ENCODE measurements around the gene SPDEF. TPM values are rescaled to one million over a fixed set of nuclear protein-coding genes. Genes with fewer than 3 reads are reported as not detected.

Gene SPDEF
- total RNA-seq, 4 donors from 2014 or later, result not detected

DNA sequence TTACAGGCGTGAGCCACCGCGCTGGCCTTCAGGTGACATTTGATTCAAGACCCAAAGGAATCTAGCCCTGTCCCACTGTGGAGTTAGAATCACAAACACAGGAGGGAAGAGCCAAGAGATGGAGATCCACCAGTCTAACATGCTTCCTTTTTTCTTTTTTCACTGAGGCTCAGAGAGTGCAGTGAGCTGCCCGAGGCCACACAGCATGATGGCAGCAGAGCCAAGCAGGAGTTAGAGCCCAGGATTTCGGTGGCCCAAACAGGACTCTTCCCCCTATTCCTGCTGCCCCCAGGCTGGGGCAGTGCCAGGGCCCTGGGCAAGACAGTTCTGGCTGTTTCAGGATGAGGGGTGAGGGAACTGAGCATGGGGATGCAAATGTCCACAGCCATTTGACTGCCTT, 8.1 kb upstream of the SPDEF start:
- H3K4me3 ChIP-seq, result no peak overlapping the region
- DNase-seq (ENCODE audit: low spot score in 2 of 2), result no peak
- no peaks in the 10 kb centered on the region for H3K36me3 ChIP-seq
- no peak overlapping the region for H3K27ac ChIP-seq
- no peaks in the 10 kb centered on the region for H3K9me3 ChIP-seq
- WGBS, 2 donors, result 91 to 96% methylated on average over 5 of the region's 5 CpGs
- TF ChIP-seq, protein P1, sequence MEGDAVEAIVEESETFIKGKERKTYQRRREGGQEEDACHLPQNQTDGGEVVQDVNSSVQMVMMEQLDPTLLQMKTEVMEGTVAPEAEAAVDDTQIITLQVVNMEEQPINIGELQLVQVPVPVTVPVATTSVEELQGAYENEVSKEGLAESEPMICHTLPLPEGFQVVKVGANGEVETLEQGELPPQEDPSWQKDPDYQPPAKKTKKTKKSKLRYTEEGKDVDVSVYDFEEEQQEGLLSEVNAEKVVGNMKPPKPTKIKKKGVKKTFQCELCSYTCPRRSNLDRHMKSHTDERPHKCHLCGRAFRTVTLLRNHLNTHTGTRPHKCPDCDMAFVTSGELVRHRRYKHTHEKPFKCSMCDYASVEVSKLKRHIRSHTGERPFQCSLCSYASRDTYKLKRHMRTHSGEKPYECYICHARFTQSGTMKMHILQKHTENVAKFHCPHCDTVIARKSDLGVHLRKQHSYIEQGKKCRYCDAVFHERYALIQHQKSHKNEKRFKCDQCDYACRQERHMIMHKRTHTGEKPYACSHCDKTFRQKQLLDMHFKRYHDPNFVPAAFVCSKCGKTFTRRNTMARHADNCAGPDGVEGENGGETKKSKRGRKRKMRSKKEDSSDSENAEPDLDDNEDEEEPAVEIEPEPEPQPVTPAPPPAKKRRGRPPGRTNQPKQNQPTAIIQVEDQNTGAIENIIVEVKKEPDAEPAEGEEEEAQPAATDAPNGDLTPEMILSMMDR (IDR thresholded peaks at IDR 0.05), result no peak
- TF ChIP-seq POLR2A (IDR thresholded peaks at IDR 0.05) (no peak), EP300 (IDR thresholded peaks at IDR 0.05) (no peak)
- no peaks in the 10 kb centered on the region for H3K4me1 ChIP-seq
- peaks cover 0 to 23% of the 10 kb centered on the region in 2 donors for H3K27me3 ChIP-seq

DNA sequence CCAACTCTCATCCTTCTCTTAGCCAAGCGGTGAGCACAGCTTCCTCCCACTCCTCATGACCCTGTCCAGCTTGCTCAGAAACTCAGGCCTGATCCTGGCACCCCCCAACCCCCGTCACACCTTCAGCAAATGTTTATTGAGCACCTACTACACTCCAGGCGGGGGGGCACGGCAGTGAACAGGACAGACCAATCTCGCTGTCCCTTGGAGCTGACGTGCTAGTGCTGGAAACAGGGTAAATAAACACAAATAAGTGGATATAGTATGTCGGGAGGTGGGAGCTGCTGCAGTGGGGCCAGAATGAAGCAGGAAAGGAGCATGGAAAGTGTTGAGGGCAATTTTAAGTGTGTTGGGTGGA, 7.4 kb upstream of the SPDEF start:
- H3K36me3 ChIP-seq, result no peaks in the 10 kb centered on the region
- no peak for TF ChIP-seq EP300 (IDR thresholded peaks at IDR 0.05)
- TF ChIP-seq, protein P1 (IDR thresholded peaks at IDR 0.05), result no peak

DNA sequence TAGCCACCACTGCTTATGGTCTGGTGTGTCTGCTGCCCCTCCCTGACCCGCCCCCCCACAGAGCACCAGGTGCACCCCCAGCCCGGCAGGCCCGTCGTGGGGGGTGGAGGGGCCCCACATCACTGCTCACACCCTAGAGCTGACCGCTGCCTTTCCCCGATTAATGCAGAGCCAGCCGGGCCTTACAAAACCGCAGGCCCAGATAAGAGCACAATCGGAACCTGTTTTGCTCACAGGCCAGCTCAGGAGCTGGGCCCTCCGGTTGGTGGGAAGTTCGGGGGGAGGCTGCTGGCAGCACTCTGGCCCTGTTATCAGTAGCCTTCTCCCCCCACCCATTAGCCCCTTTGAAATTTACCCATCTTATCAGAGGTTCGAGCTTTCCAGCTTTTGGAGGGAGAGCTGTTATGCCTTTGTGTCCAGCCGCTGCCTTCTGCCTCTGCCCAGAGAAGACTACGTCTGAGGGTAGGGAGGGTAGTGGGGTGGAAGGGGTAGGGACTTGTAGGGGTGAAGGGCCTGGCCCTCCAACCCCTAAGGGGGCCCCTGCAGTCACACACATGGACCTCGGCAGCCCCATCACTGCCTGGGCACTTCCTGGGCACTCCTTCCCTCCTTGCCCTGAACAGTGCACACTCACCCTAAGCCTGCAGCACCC, 6.9 kb upstream of the SPDEF start:
- no peak for DNase-seq (ENCODE audit: low spot score in 2 of 2)
- H3K36me3 ChIP-seq, result no peaks in the 10 kb centered on the region
- H3K4me1 ChIP-seq, result no peaks in the 10 kb centered on the region
- WGBS, 2 donors, result 74 to 75% methylated on average over 11 to 15 of the region's 15 CpGs
- TF ChIP-seq, protein P1 (IDR thresholded peaks at IDR 0.05), result no peak
- TF ChIP-seq EP300 (IDR thresholded peaks at IDR 0.05) (no peak), POLR2A (IDR thresholded peaks at IDR 0.05) (no peak)
- H3K4me3 ChIP-seq, result no peak overlapping the region
- H3K27me3 ChIP-seq, result peaks cover 0 to 11% of the 10 kb centered on the region in 2 donors
- H3K27ac ChIP-seq, result no peak overlapping the region
- H3K9me3 ChIP-seq, result peaks cover 0 to 9% (median 0%) of the 10 kb centered on the region in 4 donors

More for the DNA sequence above, 7.4 kb upstream of the SPDEF start:
- H3K4me1 ChIP-seq, result no peaks in the 10 kb centered on the region
- no peak overlapping the region for H3K4me3 ChIP-seq
- no peak overlapping the region for H3K27ac ChIP-seq
- peaks cover 0 to 16% of the 10 kb centered on the region in 2 donors for H3K27me3 ChIP-seq
- H3K9me3 ChIP-seq, result peaks cover 0 to 4% (median 0%) of the 10 kb centered on the region in 4 donors
- DNase-seq (ENCODE audit: low spot score in 2 of 2), result no peak
- WGBS, 2 donors, result 61 to 67% methylated on average over 7 of the region's 7 CpGs

DNA sequence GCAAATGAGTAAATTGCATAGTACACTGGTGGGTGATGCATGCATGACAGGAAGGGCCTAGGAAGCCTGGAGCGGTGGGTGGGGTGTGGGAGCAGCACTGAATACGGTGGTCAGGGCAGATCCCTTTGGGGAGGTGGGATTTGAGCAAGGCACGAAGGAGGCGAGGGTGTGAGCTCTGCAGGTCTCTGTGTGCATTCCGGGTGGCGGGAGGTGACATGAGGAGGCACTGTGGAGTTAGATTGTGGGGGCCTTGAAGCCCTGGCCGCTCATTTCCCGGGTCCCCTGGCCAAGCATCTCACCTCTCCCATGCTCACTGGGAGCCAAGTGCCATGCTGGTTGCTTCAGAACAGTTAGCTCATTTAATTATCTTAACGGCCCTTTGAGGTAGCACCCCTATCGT, 6.2 kb upstream of the SPDEF start:
- Histone ChIP-seq H3K27ac (no peak overlapping the region), H3K9me3 (peaks cover 0 to 11% (median 0%) of the 10 kb centered on the region in 4 donors), H3K4me3 (no peak overlapping the region), H3K4me1 (no peaks in the 10 kb centered on the region), H3K36me3 (no peaks in the 10 kb centered on the region), H3K27me3 (peaks cover 0 to 6% of the 10 kb centered on the region in 2 donors)
- DNase-seq (ENCODE audit: low spot score in 2 of 2), result no peak
- 85 to 93% methylated on average over 10 of the region's 10 CpGs for WGBS, 2 donors
- TF ChIP-seq, protein P1 (IDR thresholded peaks at IDR 0.05), result no peak
- TF ChIP-seq EP300 (IDR thresholded peaks at IDR 0.05) (no peak), POLR2A (IDR thresholded peaks at IDR 0.05) (no peak)

DNA sequence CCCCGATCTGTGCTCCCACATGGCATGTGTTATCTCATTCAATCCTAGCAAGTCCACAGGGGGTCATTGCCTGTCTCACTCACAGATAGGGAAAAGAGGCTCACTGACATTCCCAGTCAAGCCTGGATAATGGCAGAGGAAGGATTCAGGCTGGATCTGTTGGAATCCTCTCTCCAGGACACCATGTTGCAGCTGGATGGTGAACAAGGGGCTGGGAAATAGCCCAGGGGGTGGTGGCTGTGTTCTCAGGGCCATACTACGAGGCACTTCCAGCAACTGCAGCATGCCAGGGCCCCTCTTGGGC, 5.0 kb upstream of the SPDEF start:
- no peak overlapping the region for H3K27ac ChIP-seq
- H3K4me1 ChIP-seq, result no peaks in the 10 kb centered on the region
- no peak overlapping the region for H3K4me3 ChIP-seq
- DNase-seq (ENCODE audit: low spot score in 2 of 2), result no peak
- H3K9me3 ChIP-seq, result peaks cover 0 to 11% (median 0%) of the 10 kb centered on the region in 4 donors
- no peaks in the 10 kb centered on the region for H3K36me3 ChIP-seq
- no peaks in the 10 kb centered on the region for H3K27me3 ChIP-seq
- 80 to 100% methylated on average over 1 to 2 of the region's 2 CpGs for WGBS, 2 donors
- TF ChIP-seq POLR2A (IDR thresholded peaks at IDR 0.05) (no peak), EP300 (IDR thresholded peaks at IDR 0.05) (no peak)
- TF ChIP-seq, protein P1 (IDR thresholded peaks at IDR 0.05), result no peak
